Tibial artery (tissue), 4 donors: ENCODE measurements around the gene DUS3L.

ENCODE experiments used
- DNase-seq, 2 donors: peaks; one replicate each; pipeline ENCODE4 v3.0.0-alpha.2; 2019
- H3K27ac ChIP-seq, 2 donors: fragments of 200-600 bp; sonication (generic) in 1 of 2; 1 replicate in 1 of 2; 2 replicates in 1 of 2; pipeline ENCODE4 v1.5.1; 2018 to 2019; ENCODE audit warnings: mild to moderate bottlenecking in 1 of 2
- H3K27me3 ChIP-seq, 2 donors: fragments of 200-600 bp; sonication (generic) in 1 of 2; one replicate each; pipeline versions ENCODE4 v1.5.1 to v1.6.0; 2016 to 2019
- H3K36me3 ChIP-seq, 3 donors: fragments of 200-600 bp; sonication (generic) in 2 of 3; one replicate each; pipeline ENCODE4 v1.5.1; 2016 to 2019; ENCODE audit warnings: mild to moderate bottlenecking in 2 of 3
- H3K4me1 ChIP-seq, 4 donors: fragments of 200-600 bp; sonication (generic) in 2 of 4; 1 replicate in 3 of 4; 2 replicates in 1 of 4; pipeline ENCODE4 v1.5.1; 2016 to 2019
- H3K4me3 ChIP-seq, 2 donors: fragments of 200-600 bp; sonication (generic) in 1 of 2; 1 replicate in 1 of 2; 2 replicates in 1 of 2; pipeline ENCODE4 v1.5.1; 2018 to 2019; ENCODE audit warnings: mild to moderate bottlenecking in 2 of 2
- H3K9me3 ChIP-seq, 3 donors: fragments of 200-600 bp; sonication (generic) in 1 of 3; one replicate each; pipeline ENCODE4 v1.5.1; 2016 to 2019
- CTCF ChIP-seq, 2 experiments: fragments of 200-600 bp in 1 of 2; fragments of 450-650 bp in 1 of 2; IDR thresholded peaks; one replicate each; pipeline ENCODE4 v1.5.1; 2017 to 2019; ENCODE audit warnings: antibody characterized with exemption in 2 of 2, mild to moderate bottlenecking in 1 of 2, moderate library complexity in 1 of 2
- intact Hi-C: fragments of 100-400 bp; cut with DNase I; formaldehyde crosslinking; loops from one replicate; pipeline ENCODE4 v1.15.0; 2023; ENCODE audit warnings: low total_unique reads

DUS3L gene

DNA sequence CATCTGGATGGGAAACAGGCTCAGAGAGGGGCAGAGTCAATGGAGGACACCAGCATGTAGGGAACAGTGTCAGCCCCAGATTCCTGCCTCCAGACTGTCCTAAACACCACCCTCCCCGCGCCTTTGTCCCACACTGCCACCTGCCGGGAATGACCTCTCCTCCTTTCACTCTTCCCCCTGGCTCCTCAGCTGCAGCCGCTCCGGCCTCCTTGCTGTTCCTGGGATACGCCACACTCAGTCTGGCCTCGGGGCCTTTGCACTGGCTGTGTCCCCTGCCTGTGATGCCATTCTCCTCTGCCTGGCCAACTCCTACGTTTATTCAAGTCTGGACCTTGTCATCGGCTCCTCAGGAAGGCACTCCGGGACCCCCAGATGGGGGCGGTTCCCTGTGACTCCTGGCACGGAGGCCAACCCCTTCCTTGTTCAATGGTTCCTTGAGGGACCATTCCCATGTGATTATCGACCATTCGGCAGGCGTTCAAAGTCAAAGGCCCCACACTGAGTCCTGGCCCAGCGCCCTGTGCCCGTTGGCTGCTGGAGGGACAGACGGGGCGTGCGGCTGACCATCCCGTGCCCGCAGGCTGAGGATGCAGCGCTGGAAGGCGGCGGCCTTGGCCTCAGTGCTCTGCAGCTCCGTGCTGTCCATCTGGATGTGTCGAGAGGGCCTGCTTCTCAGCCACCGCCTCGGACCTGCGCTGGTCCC, 32.8 kb upstream of the DUS3L start:
- Histone ChIP-seq H3K27ac (no peak overlapping the region), H3K4me1 (peaks cover 0 to 21% (median 9%) of the 10 kb centered on the region in 4 donors), H3K4me3 (no peak overlapping the region), H3K27me3 (peaks cover 3 to 68% of the 10 kb centered on the region in 2 donors), H3K9me3 (no peaks in the 10 kb centered on the region), H3K36me3 (no peaks in the 10 kb centered on the region)
- intact Hi-C loops, result no loop called here
- no peak for DNase-seq
- no peak for TF ChIP-seq CTCF (IDR thresholded peaks at IDR 0.05)

GRCh38 chr19:5822181-5822844, 31.4 kb upstream of the DUS3L start:
- Histone ChIP-seq H3K9me3 (no peaks in the 10 kb centered on the region), H3K4me3 (no peak overlapping the region), H3K36me3 (no peaks in the 10 kb centered on the region), H3K27me3 (peaks cover 0 to 63% of the 10 kb centered on the region in 2 donors), H3K27ac (no peak overlapping the region), H3K4me1 (peaks cover 0 to 12% (median 1%) of the 10 kb centered on the region in 4 donors)
- intact Hi-C loops, result no loop called here
- TF ChIP-seq CTCF (IDR thresholded peaks at IDR 0.05), result no peak
- no peak for DNase-seq

DNA sequence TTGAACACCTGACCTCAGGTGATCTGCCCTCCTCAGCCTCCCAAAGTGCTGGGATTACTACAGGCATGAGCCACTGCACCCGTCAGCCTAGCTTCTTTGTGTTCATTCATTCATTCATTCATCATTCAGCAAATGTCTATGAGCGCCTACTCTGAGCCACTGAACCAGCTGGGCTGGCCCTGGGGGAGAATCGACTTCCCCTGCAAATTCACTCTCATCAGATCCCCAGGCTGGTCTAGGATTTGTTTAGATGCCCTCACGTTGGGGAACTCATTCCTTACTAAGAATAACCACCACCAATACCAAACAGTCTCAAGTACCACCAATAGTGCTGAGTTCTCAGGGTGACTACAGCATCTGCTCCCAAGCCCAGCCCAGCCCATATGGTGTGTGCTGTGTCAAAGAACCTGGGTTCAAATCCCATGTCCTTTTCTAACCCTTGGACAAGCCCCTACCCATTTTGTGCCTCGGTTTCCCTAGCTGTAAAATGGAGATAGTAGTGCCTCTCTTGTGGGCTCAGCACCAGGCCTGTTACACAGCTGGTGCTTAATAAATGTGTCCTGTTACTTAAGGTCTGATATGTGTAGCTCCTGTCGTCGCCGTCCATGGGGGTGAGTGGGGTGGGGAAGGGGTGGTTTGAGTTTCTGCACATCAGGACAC, 30.7 kb upstream of the DUS3L start:
- TF ChIP-seq CTCF (IDR thresholded peaks at IDR 0.05), result no peak
- Histone ChIP-seq H3K27ac (no peak overlapping the region), H3K36me3 (no peaks in the 10 kb centered on the region), H3K4me1 (peaks cover 0 to 8% (median 0%) of the 10 kb centered on the region in 4 donors), H3K27me3 (peaks cover 0 to 61% of the 10 kb centered on the region in 2 donors), H3K4me3 (no peak overlapping the region), H3K9me3 (no peaks in the 10 kb centered on the region)
- no peak for DNase-seq
- intact Hi-C loops, result no loop called here

GRCh38 chr19:5820785-5821184, 29.8 kb upstream of the DUS3L start:
- Histone ChIP-seq H3K27ac (no peak overlapping the region), H3K36me3 (no peaks in the 10 kb centered on the region), H3K27me3 (peaks cover 0 to 54% of the 10 kb centered on the region in 2 donors), H3K4me3 (no peak overlapping the region), H3K9me3 (no peaks in the 10 kb centered on the region), H3K4me1 (peaks cover 0 to 6% (median 0%) of the 10 kb centered on the region in 4 donors)
- DNase-seq, result no peak
- TF ChIP-seq CTCF (IDR thresholded peaks at IDR 0.05), result no peak
- intact Hi-C loops, result no loop called here

DNA sequence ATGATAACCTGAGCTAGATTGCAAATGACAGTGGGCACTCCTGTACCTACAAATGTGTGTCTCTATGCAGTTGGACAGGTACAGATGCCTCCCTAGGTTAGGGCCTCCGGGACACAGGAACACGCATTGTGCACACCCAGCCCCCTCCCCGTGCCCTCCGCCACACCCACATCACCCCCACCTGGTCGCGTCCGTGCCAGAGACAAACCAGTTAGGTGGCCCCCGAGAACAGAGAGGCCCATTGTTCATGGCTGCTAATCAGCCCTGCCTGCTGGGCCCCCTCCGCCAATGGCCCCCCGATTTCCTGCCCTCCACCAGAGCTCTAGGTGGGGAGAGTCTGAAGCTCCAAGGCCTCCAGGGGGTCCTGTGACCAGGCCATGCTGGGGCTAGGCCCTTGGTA, 27.6 kb upstream of the DUS3L start:
- Histone ChIP-seq H3K4me3 (no peak overlapping the region), H3K4me1 (peaks cover 0 to 6% (median 0%) of the 10 kb centered on the region in 4 donors), H3K36me3 (no peaks in the 10 kb centered on the region), H3K9me3 (no peaks in the 10 kb centered on the region), H3K27ac (no peak overlapping the region), H3K27me3 (peaks cover 0 to 53% of the 10 kb centered on the region in 2 donors)
- no peak for TF ChIP-seq CTCF (IDR thresholded peaks at IDR 0.05)
- intact Hi-C loops, result no loop called here
- DNase-seq, result no peak
